Measurements from ENCODE around the gene CPM.

The CPM gene

GRCh38 chr12:68893201-68893600, 39.8 kb downstream of the CPM start:
- ATAC-seq, result no peak
- TF ChIP-seq ZFP3 (CRISPR knock-in tag; IDR thresholded peaks at IDR 0.05) (no peak), SNAI2 (CRISPR knock-in tag; IDR thresholded peaks at IDR 0.05) (no peak)

- no peak for ATAC-seq
- TF ChIP-seq ZNF70 (CRISPR knock-in tag; IDR thresholded peaks at IDR 0.05) (no peak), OSR1 (CRISPR knock-in tag; IDR thresholded peaks at IDR 0.05) (no peak), ESRRG (CRISPR knock-in tag; IDR thresholded peaks at IDR 0.05) (no peak), BACH2 (CRISPR knock-in tag; IDR thresholded peaks at IDR 0.05; ENCODE audit: borderline replicate concordance) (no peak), GLIS3 (CRISPR knock-in tag; IDR thresholded peaks at IDR 0.05) (no peak), ISL1 (CRISPR knock-in tag; IDR thresholded peaks at IDR 0.05) (no peak), RARB (CRISPR knock-in tag; IDR thresholded peaks at IDR 0.05) (no peak), ARNTL (CRISPR knock-in tag; IDR thresholded peaks at IDR 0.05; ENCODE audit: borderline replicate concordance, low read depth) (no peak), SNAI2 (CRISPR knock-in tag; IDR thresholded peaks at IDR 0.05) (no peak), TOX (CRISPR knock-in tag; IDR thresholded peaks at IDR 0.05; ENCODE audit: borderline replicate concordance) (no peak), CSDC2 (CRISPR knock-in tag; IDR thresholded peaks at IDR 0.05) (no peak)
- TF ChIP-seq, protein P1, sequence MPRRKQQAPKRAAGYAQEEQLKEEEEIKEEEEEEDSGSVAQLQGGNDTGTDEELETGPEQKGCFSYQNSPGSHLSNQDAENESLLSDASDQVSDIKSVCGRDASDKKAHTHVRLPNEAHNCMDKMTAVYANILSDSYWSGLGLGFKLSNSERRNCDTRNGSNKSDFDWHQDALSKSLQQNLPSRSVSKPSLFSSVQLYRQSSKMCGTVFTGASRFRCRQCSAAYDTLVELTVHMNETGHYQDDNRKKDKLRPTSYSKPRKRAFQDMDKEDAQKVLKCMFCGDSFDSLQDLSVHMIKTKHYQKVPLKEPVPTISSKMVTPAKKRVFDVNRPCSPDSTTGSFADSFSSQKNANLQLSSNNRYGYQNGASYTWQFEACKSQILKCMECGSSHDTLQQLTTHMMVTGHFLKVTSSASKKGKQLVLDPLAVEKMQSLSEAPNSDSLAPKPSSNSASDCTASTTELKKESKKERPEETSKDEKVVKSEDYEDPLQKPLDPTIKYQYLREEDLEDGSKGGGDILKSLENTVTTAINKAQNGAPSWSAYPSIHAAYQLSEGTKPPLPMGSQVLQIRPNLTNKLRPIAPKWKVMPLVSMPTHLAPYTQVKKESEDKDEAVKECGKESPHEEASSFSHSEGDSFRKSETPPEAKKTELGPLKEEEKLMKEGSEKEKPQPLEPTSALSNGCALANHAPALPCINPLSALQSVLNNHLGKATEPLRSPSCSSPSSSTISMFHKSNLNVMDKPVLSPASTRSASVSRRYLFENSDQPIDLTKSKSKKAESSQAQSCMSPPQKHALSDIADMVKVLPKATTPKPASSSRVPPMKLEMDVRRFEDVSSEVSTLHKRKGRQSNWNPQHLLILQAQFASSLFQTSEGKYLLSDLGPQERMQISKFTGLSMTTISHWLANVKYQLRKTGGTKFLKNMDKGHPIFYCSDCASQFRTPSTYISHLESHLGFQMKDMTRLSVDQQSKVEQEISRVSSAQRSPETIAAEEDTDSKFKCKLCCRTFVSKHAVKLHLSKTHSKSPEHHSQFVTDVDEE (CRISPR knock-in tag; IDR thresholded peaks at IDR 0.05), result no peak
- TF ChIP-seq, protein P2, sequence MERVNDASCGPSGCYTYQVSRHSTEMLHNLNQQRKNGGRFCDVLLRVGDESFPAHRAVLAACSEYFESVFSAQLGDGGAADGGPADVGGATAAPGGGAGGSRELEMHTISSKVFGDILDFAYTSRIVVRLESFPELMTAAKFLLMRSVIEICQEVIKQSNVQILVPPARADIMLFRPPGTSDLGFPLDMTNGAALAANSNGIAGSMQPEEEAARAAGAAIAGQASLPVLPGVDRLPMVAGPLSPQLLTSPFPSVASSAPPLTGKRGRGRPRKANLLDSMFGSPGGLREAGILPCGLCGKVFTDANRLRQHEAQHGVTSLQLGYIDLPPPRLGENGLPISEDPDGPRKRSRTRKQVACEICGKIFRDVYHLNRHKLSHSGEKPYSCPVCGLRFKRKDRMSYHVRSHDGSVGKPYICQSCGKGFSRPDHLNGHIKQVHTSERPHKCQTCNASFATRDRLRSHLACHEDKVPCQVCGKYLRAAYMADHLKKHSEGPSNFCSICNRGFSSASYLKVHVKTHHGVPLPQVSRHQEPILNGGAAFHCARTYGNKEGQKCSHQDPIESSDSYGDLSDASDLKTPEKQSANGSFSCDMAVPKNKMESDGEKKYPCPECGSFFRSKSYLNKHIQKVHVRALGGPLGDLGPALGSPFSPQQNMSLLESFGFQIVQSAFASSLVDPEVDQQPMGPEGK (CRISPR knock-in tag; IDR thresholded peaks at IDR 0.05; ENCODE audit: borderline replicate concordance), result no peak
- TF ChIP-seq, protein P3, sequence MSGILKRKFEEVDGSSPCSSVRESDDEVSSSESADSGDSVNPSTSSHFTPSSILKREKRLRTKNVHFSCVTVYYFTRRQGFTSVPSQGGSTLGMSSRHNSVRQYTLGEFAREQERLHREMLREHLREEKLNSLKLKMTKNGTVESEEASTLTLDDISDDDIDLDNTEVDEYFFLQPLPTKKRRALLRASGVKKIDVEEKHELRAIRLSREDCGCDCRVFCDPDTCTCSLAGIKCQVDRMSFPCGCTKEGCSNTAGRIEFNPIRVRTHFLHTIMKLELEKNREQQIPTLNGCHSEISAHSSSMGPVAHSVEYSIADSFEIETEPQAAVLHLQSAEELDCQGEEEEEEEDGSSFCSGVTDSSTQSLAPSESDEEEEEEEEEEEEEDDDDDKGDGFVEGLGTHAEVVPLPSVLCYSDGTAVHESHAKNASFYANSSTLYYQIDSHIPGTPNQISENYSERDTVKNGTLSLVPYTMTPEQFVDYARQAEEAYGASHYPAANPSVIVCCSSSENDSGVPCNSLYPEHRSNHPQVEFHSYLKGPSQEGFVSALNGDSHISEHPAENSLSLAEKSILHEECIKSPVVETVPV (CRISPR knock-in tag; IDR thresholded peaks at IDR 0.05), result no peak
Observed at GRCh38 chr12:68891141-68891540, 41.8 kb downstream of the CPM start.

DNA sequence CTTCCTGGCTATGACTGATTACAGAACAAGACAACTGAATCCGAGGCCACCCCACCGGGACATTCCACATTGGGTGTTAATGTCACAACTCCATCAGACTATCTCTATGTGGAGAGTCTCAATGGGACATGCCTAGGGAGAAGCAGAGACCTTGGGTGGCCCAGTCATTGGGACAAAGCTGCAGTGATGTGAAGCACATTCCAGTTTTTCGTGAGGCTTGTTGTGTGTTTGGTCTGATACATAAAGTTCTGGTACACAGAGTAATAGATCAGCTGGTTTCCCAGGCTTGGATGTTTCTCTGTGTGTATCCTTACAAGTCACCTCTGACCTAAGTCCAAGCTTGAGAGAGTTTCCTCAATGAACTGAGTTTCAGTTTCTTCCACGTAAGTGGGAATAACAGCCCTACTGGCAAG, 42.3 kb downstream of the CPM start:
- no peak for ATAC-seq
- TF ChIP-seq, protein P4, sequence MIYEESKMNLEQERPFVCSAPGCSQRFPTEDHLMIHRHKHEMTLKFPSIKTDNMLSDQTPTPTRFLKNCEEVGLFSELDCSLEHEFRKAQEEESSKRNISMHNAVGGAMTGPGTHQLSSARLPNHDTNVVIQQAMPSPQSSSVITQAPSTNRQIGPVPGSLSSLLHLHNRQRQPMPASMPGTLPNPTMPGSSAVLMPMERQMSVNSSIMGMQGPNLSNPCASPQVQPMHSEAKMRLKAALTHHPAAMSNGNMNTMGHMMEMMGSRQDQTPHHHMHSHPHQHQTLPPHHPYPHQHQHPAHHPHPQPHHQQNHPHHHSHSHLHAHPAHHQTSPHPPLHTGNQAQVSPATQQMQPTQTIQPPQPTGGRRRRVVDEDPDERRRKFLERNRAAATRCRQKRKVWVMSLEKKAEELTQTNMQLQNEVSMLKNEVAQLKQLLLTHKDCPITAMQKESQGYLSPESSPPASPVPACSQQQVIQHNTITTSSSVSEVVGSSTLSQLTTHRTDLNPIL (CRISPR knock-in tag; IDR thresholded peaks at IDR 0.05; ENCODE audit: low read depth), result no peak
- TF ChIP-seq ZFP3 (CRISPR knock-in tag; IDR thresholded peaks at IDR 0.05) (no peak), ESRRG (CRISPR knock-in tag; IDR thresholded peaks at IDR 0.05) (no peak), RARB (CRISPR knock-in tag; IDR thresholded peaks at IDR 0.05) (no peak), ZNF565 (CRISPR knock-in tag; conservative IDR thresholded peaks at IDR 0.05; ENCODE audit: low read depth) (no peak), ZNF70 (CRISPR knock-in tag; IDR thresholded peaks at IDR 0.05) (no peak), ISL1 (CRISPR knock-in tag; IDR thresholded peaks at IDR 0.05) (no peak), SNAI2 (CRISPR knock-in tag; IDR thresholded peaks at IDR 0.05) (no peak), PPARA (CRISPR knock-in tag; IDR thresholded peaks at IDR 0.05; ENCODE audit: borderline replicate concordance) (no peak)
- TF ChIP-seq, protein P3 (CRISPR knock-in tag; IDR thresholded peaks at IDR 0.05), result no peak
- TF ChIP-seq, protein P1 (CRISPR knock-in tag; IDR thresholded peaks at IDR 0.05), result no peak
- TF ChIP-seq, protein P2 (CRISPR knock-in tag; IDR thresholded peaks at IDR 0.05; ENCODE audit: borderline replicate concordance), result no peak
